ENCODE results near the gene TRANK1. TPM values are rescaled to one million over a fixed set of nuclear protein-coding genes. Genes with fewer than 3 reads are reported as not detected.

TRANK1 gene
- polyA plus RNA-seq, 1 donor from 2014 or later = 11.6 TPM

DNA sequence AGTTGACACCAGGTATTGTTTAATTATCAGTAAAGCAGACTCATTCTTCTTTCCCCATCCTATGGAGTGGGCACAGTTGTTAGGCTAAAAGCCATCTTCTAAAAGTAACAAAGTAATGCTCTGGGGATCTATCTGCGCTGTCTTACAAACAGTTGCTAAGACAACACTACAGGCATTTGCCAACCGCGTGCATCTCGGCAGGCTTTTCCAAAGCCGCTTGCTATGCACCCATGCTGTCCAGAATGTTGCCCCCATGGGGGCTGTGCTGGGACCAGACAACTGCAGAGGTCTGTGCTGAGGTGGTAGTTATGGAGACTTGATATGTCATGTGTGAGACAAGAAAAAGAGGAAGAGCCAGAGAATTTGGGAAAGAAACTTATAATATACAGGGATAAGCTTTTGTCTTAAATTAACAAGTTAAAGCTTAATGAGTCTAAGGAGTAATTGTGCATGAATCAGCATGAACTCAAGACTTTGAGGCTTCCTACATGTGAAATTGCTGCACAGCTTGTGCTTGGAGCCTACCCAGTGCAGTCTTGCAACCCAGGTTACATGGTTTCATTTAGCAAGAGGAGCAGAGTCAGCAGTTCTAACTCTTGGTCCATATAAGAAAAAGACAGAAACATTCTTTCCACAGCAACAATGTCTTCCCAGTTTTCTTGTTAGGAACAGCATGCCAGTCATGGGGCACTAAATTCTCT lies 141.6 kb downstream of the TRANK1 start:
- H3K9me3 ChIP-seq (ENCODE audit: low read length) = no peaks in the 10 kb centered on the region
- no peak overlapping the region for H3K4me3 ChIP-seq (ENCODE audit: low read length)
- H3F3A ChIP-seq (ENCODE audit: insufficient read depth, low read length, poor library complexity, severe bottlenecking) = no peaks in the 10 kb centered on the region
- no peaks in the 10 kb centered on the region for H4K20me1 ChIP-seq (ENCODE audit: insufficient read depth)
- no peak for TF ChIP-seq EZH2 (IDR thresholded peaks at IDR 0.05; ENCODE audit: borderline replicate concordance, insufficient read depth, low read length, poor library complexity, severe bottlenecking)
- no peak for TF ChIP-seq SMC3 (conservative IDR thresholded peaks at IDR 0.05; ENCODE audit: poor library complexity)
- no peak for TF ChIP-seq CTCF (IDR thresholded peaks at IDR 0.05; ENCODE audit: poor library complexity, severe bottlenecking)
- no peak for TF ChIP-seq TAF1 (IDR thresholded peaks at IDR 0.05; ENCODE audit: low read depth)
- no peak for TF ChIP-seq RAD21 (conservative IDR thresholded peaks at IDR 0.05)
- TF ChIP-seq POLR2AphosphoS5 (IDR thresholded peaks at IDR 0.05) = no peak
- TF ChIP-seq EP300 (conservative IDR thresholded peaks at IDR 0.05; ENCODE audit: poor library complexity, severe bottlenecking) = no peak
- TF ChIP-seq REST (IDR thresholded peaks at IDR 0.05; ENCODE audit: borderline replicate concordance) = no peak
- TF ChIP-seq MXI1 (conservative IDR thresholded peaks at IDR 0.05; ENCODE audit: poor library complexity, severe bottlenecking) = no peak
- H3K9me2 ChIP-seq (ENCODE audit: insufficient read depth, low read length) = no peaks in the 10 kb centered on the region
- H3K36me3 ChIP-seq (ENCODE audit: insufficient read depth, low read length) = no peaks in the 10 kb centered on the region
- H3K79me2 ChIP-seq (replicated peaks; ENCODE audit: insufficient read depth, low read length) = no peaks in the 10 kb centered on the region
- H3K4me2 ChIP-seq (ENCODE audit: low read length) = no peak overlapping the region
- no peak overlapping the region for H2AFZ ChIP-seq (ENCODE audit: low read depth, low read length)
- H3K9ac ChIP-seq (ENCODE audit: low read length) = peak overlapping the region; percentile 56
- no peaks in the 10 kb centered on the region for H3K27me3 ChIP-seq (ENCODE audit: insufficient read depth, low read depth, low read length)
- H3K27ac ChIP-seq (ENCODE audit: low read length) = peak overlapping the region; percentile 88

GRCh38 chr3:36800533-36801116 lies 144.2 kb downstream of the TRANK1 start:
- no peaks in the 10 kb centered on the region for H3K27me3 ChIP-seq (ENCODE audit: insufficient read depth, low read depth, low read length)
- no peak overlapping the region for H3K9ac ChIP-seq (ENCODE audit: low read length)
- no peak overlapping the region for H2AFZ ChIP-seq (ENCODE audit: low read depth, low read length)
- no peaks in the 10 kb centered on the region for H3K9me2 ChIP-seq (ENCODE audit: insufficient read depth, low read length)
- TF ChIP-seq SMC3 (conservative IDR thresholded peaks at IDR 0.05; ENCODE audit: poor library complexity) = no peak
- no peak for TF ChIP-seq EZH2 (IDR thresholded peaks at IDR 0.05; ENCODE audit: borderline replicate concordance, insufficient read depth, low read length, poor library complexity, severe bottlenecking)
- no peak for TF ChIP-seq POLR2AphosphoS5 (IDR thresholded peaks at IDR 0.05)
- TF ChIP-seq CTCF (IDR thresholded peaks at IDR 0.05; ENCODE audit: poor library complexity, severe bottlenecking) = no peak
- TF ChIP-seq REST (IDR thresholded peaks at IDR 0.05; ENCODE audit: borderline replicate concordance) = no peak
- no peak for TF ChIP-seq RAD21 (conservative IDR thresholded peaks at IDR 0.05)
- TF ChIP-seq EP300 (conservative IDR thresholded peaks at IDR 0.05; ENCODE audit: poor library complexity, severe bottlenecking) = no peak
- no peak for TF ChIP-seq TAF1 (IDR thresholded peaks at IDR 0.05; ENCODE audit: low read depth)
- TF ChIP-seq MXI1 (conservative IDR thresholded peaks at IDR 0.05; ENCODE audit: poor library complexity, severe bottlenecking) = no peak
- H3F3A ChIP-seq (ENCODE audit: insufficient read depth, low read length, poor library complexity, severe bottlenecking) = no peaks in the 10 kb centered on the region
- no peaks in the 10 kb centered on the region for H3K9me3 ChIP-seq (ENCODE audit: low read length)
- H3K4me3 ChIP-seq (ENCODE audit: low read length) = no peak overlapping the region
- no peaks in the 10 kb centered on the region for H3K36me3 ChIP-seq (ENCODE audit: insufficient read depth, low read length)
- no peaks in the 10 kb centered on the region for H4K20me1 ChIP-seq (ENCODE audit: insufficient read depth)
- H3K27ac ChIP-seq (ENCODE audit: low read length) = no peak overlapping the region
- H3K4me2 ChIP-seq (ENCODE audit: low read length) = no peak overlapping the region
- H3K79me2 ChIP-seq (replicated peaks; ENCODE audit: insufficient read depth, low read length) = no peaks in the 10 kb centered on the region
